GM21576 (cell line): Measurements from ENCODE around the gene TP53I3.
"Not testable (repeated sequence)": the region's sequence is repeated elsewhere in the genome, so short reads cannot be mapped to it uniquely, and the experiment has no call there.

Experiments
- ATAC-seq: cut with Tn5 transposase; IDR thresholded peaks from one replicate; pipeline ENCODE4 v1.9.1; 2021; ENCODE audit warnings: mild to moderate bottlenecking, moderate library complexity; ENCODE audit not compliant: unreplicated experiment

TP53I3 gene

GRCh38 chr2:24084386-24085199, at the start of gene TP53I3:
TP53I3 (minus strand) TSS chr2:24084834; CDS start chr2:24084326, 508 bp downstream.
- ATAC-seq = peak; percentile 79

- no peak for ATAC-seq
These were observed 47.9 kb upstream of the TP53I3 start for GRCh38 chr2:24132543-24132942.

GRCh38 chr2:24125956-24126355, 41.3 kb upstream of the TP53I3 start:
- no peak for ATAC-seq

DNA sequence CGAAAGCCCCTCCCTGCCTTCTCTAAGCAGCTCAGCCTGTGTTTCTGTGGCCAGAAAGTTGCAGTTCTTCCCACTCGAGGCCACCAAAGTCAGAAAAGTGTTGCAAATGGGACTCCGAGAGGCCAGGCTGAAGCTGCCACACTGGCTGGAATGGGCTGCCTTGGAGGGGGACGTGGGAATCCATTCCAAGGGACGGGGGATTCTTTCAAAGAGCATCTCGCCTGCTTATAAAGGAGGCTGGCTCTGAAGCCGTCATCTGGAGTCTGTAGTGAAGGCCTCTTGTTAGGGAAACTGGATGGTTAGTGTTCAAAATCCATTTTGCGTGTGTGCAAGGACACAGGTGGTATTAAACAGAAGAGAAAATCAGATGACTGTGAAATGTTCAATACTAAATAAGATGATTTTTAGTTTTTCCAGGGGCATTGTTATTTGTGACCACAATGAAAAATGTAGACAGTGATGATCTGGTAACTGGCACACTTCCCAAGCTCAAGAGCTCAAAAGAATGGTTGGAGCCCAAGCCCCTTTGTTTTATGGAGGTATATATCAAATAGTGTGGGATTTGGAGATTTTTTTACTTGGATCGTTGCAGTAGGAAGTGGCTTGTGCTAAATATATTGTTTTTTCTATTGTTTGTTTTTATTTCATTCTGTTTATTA, 39.4 kb upstream of the TP53I3 start:
- peak; percentile 8 for ATAC-seq

GRCh38 chr2:24123195-24123921, 38.7 kb upstream of the TP53I3 start, which contains the start of the genes FAM228B and PFN4:
FAM228B (plus strand) TSS chr2:24123469; CDS start chr2:24124362, 893 bp downstream.
PFN4 (minus strand) TSS chr2:24123334; CDS start chr2:24122535, 799 bp downstream.
- ATAC-seq = peak; percentile 74

- no peak for ATAC-seq
These were observed 37.9 kb upstream of the TP53I3 start for GRCh38 chr2:24122366-24123194.

GRCh38 chr2:24121469-24121868, 36.8 kb upstream of the TP53I3 start:
- no peak for ATAC-seq

GRCh38 chr2:24121066-24121465, 36.4 kb upstream of the TP53I3 start:
- ATAC-seq = no peak

DNA sequence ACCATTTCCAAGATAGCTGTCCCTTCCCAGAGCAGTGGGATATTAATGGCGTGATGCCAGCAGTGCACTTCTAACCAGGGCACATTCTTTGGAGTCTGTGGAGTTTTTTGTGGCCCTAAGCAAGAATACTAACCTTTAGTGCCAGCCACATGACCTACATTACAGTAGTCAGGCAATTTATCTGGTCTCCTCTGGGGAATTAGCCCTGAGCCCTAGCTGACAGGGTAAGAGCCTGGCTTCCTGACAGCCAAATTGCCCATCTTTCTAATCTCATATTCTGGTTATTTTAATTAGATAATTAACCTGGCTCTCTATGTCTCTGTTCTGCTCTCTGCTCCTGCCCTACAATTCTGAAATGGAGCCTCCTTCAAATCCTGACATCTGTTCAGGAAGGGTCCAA, 33.3 kb upstream of the TP53I3 start:
- no peak for ATAC-seq

- no peak for ATAC-seq
These were observed 30.4 kb upstream of the TP53I3 start for GRCh38 chr2:24115057-24115456.

- no peak for ATAC-seq
These were observed 26.8 kb upstream of the TP53I3 start for GRCh38 chr2:24111407-24111901.

DNA sequence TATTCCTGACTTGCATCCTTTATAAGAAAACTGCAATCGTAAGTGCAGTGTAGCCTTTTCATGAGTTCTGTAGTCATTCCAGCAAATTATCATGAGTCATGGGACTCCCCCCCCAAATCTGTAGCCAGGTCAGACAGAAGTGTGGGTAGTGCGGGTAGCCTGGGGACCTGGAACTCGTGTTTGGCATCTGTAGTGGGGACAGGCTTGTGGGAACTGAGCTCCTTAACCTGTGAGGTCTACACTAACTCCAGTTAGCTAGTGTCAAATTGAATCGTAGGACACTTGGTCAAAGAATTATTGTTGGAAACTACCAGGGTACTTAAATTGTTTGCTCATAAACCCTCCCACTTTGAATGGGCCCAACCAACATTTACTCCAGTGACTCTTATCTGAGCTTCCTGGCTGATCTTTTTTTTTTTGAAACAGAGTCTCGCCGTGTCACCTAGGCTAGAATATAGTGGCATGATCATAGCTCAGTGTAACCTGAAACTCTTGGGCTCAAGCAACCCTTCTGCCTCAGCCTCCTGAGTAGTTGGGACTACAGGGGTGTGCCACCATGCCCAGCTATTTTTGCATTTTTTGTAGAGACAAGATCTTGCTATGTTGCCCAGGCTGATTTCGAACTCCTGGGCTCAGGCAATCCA, 26.1 kb upstream of the TP53I3 start:
- ATAC-seq = no peak

- ATAC-seq = not testable (repeated sequence)
These were observed 24.8 kb upstream of the TP53I3 start for GRCh38 chr2:24109431-24109830.

- ATAC-seq = no peak
These were observed 22.7 kb upstream of the TP53I3 start for GRCh38 chr2:24107336-24107735.

GRCh38 chr2:24106786-24107185, 22.2 kb upstream of the TP53I3 start:
- no peak for ATAC-seq

- no peak for ATAC-seq
These were observed 21.2 kb upstream of the TP53I3 start for GRCh38 chr2:24105816-24106215.

GRCh38 chr2:24104906-24105305, 20.3 kb upstream of the TP53I3 start:
- ATAC-seq = no peak

- ATAC-seq = no peak
These were observed 19.5 kb upstream of the TP53I3 start for GRCh38 chr2:24104110-24104650.

GRCh38 chr2:24102677-24103076, 18.0 kb upstream of the TP53I3 start:
- ATAC-seq = no peak

DNA sequence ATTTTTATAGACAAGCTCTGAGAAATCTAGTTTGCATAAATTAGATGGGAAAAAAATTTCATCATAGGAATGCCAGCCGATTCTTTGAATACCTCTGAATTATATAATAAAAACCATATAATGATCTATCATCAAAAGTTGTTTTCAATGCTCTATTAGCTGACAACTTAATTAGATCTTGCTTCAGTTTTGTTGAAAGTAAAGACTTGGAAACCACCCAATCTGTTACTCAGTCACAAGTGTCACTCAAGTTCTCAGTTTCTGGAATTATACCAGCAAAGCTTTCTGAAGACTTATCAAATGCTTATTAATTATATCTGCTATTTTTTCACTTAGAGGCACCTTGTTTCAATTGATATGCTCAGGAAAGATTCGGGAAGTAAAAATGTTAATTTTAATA, 17.4 kb upstream of the TP53I3 start:
- no peak for ATAC-seq
